ENCODE measurements around the gene ADAMTS2.
A peak's percentile ranks its signal among the peaks of the same experiment; 100 is the strongest.

ADAMTS2 gene

GRCh38 chr5:179345433-179346321 lies at the start of gene ADAMTS2:
Gene ADAMTS2 (minus strand): TSS chr5:179345461. CDS start chr5:179345328, 133 bp downstream.
- H3K36me3 ChIP-seq (ENCODE audit: control insufficient read depth, insufficient read depth, low read length): no peaks in the 10 kb centered on the region
- no peaks in the 10 kb centered on the region for H3K4me1 ChIP-seq (ENCODE audit: control insufficient read depth, insufficient read depth, low read length)
- H3K27me3 ChIP-seq (ENCODE audit: control insufficient read depth, insufficient read depth, low read length): peaks cover 46% of the 10 kb centered on the region
- no peak within 1 kb of the TSS for H3K4me3 ChIP-seq (ENCODE audit: low read length)
- H3K9me3 ChIP-seq (ENCODE audit: control insufficient read depth, low read length): no peaks in the 10 kb centered on the region
- peak within 1 kb of the TSS; percentile 15 for H3K9ac ChIP-seq (ENCODE audit: low read length)

GRCh38 chr5:179393078-179393477 lies 47.8 kb upstream of the ADAMTS2 start:
- Histone ChIP-seq H3K9me3 (ENCODE audit: control insufficient read depth, low read length) (no peaks in the 10 kb centered on the region), H3K4me1 (ENCODE audit: control insufficient read depth, insufficient read depth, low read length) (no peaks in the 10 kb centered on the region), H3K4me3 (ENCODE audit: low read length) (no peak overlapping the region), H3K27me3 (ENCODE audit: control insufficient read depth, insufficient read depth, low read length) (no peaks in the 10 kb centered on the region), H3K9ac (ENCODE audit: low read length) (no peak overlapping the region), H3K36me3 (ENCODE audit: control insufficient read depth, insufficient read depth, low read length) (no peaks in the 10 kb centered on the region)

DNA sequence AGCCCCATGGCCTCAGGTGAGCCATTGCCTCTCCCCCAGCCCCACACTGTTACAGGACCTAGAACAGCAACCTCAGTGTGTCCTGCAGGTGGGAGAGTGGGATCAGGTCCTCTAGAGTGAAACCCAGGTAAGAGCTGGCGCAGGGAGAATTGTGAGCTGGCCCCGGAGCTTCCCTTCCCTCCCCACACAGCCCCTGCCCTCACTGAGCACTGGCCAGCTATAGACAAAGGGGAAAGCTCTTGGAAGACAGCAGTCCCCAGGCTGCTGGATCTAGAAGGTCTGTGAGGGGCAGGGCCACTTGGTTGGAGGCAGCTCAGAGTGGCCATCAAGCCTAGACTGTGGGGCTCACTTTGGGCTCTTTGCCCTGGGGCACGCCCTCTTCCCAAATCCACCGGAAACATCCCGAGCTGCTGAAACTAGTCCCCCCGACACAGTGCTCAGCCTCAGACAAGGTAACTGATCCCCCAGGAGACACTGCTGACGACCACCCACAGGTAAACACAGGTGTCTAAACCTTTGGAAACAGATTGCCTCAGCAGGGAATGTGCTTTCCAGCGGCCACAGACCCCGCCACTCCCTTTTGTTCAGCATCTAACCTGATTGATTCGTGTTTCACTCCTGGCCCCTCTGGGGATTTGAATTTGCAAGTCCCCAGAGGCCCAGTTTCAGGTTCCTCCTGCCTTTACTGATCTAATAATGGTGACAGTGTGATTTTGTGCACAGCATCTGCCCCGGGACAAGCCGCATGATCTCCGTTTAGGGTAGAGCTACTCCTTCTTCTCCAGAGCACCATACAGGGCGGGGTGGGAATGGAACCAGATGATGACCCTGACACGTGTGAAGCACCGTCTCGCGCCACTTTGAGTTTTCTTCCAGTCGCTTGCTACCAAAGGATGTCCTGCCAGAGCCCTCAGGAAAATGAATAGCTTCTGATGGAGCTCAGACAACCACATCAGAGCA lies 42.2 kb upstream of the ADAMTS2 start:
- Histone ChIP-seq H3K9ac (ENCODE audit: low read length) (no peak overlapping the region), H3K4me1 (ENCODE audit: control insufficient read depth, insufficient read depth, low read length) (no peaks in the 10 kb centered on the region), H3K36me3 (ENCODE audit: control insufficient read depth, insufficient read depth, low read length) (no peaks in the 10 kb centered on the region), H3K27me3 (ENCODE audit: control insufficient read depth, insufficient read depth, low read length) (peaks cover 6% of the 10 kb centered on the region), H3K9me3 (ENCODE audit: control insufficient read depth, low read length) (no peaks in the 10 kb centered on the region), H3K4me3 (ENCODE audit: low read length) (no peak overlapping the region)

DNA sequence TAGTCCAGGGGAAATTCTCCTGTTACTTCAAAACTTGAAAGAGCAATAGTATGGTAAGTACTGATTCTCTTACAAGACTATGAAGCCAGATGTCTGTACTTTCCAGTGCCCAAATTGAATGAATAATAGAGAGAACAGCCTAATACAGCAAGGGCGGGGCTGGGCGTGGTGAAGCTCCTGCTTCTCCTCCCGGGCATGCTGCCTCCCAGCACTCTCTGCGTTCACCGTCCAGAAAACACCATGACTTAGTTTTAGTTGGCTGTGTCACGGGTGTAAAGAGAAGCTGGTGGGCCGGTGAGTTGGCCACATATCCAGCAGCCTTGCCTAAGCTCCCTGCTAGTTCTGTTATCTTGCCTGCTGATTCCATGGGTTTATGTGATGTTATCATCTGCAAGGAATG lies 40.7 kb upstream of the ADAMTS2 start:
- Histone ChIP-seq H3K4me1 (ENCODE audit: control insufficient read depth, insufficient read depth, low read length) (no peaks in the 10 kb centered on the region), H3K36me3 (ENCODE audit: control insufficient read depth, insufficient read depth, low read length) (no peaks in the 10 kb centered on the region), H3K9ac (ENCODE audit: low read length) (no peak overlapping the region), H3K27me3 (ENCODE audit: control insufficient read depth, insufficient read depth, low read length) (peaks cover 6% of the 10 kb centered on the region), H3K4me3 (ENCODE audit: low read length) (no peak overlapping the region), H3K9me3 (ENCODE audit: control insufficient read depth, low read length) (no peaks in the 10 kb centered on the region)

DNA sequence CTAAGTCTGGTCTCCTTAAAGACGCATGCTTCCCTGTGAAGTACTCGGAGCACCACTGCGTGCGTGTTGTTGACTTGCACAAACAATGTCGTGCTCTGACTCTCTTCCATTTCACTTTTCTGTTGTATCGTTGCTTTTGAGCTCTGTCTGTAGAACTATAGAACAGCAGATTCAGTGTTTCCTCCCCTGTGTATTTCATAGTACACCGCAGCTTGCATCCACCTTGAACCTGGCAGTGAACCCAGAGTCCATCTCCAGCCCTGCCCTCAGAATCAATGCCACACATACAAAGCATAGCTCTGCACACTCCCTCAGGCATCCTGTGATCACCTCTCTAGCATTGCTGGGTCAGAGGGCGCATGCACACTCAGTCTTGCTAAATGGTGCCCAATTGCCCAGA lies 37.2 kb upstream of the ADAMTS2 start:
- Histone ChIP-seq H3K4me1 (ENCODE audit: control insufficient read depth, insufficient read depth, low read length) (no peaks in the 10 kb centered on the region), H3K27me3 (ENCODE audit: control insufficient read depth, insufficient read depth, low read length) (peaks cover 5% of the 10 kb centered on the region), H3K36me3 (ENCODE audit: control insufficient read depth, insufficient read depth, low read length) (no peaks in the 10 kb centered on the region), H3K9ac (ENCODE audit: low read length) (no peak overlapping the region), H3K9me3 (ENCODE audit: control insufficient read depth, low read length) (no peaks in the 10 kb centered on the region), H3K4me3 (ENCODE audit: low read length) (no peak overlapping the region)

DNA sequence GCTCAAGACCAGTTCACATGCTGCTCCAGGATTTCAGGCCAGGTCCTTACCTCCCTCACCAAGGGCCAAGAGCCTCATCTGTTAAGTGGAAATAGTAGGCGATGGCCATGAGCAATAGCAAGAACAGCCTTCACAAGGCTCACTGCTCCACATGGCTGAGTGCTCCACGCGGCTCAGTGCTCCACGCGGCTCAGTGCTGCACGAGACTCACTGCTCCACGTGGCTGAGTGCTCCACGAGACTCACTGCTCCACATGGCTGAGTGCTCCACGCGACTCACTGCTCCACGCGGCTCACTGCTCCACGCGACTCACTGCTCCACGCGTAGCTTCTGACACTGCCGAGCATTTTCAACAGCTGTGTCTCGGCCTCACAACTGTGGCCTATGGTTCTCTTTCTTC lies 36.4 kb upstream of the ADAMTS2 start:
- H3K4me1 ChIP-seq (ENCODE audit: control insufficient read depth, insufficient read depth, low read length): no peaks in the 10 kb centered on the region
- H3K4me3 ChIP-seq (ENCODE audit: low read length): no peak overlapping the region
- H3K27me3 ChIP-seq (ENCODE audit: control insufficient read depth, insufficient read depth, low read length): no peaks in the 10 kb centered on the region
- no peak overlapping the region for H3K9ac ChIP-seq (ENCODE audit: low read length)
- H3K36me3 ChIP-seq (ENCODE audit: control insufficient read depth, insufficient read depth, low read length): no peaks in the 10 kb centered on the region
- H3K9me3 ChIP-seq (ENCODE audit: control insufficient read depth, low read length): no peaks in the 10 kb centered on the region

DNA sequence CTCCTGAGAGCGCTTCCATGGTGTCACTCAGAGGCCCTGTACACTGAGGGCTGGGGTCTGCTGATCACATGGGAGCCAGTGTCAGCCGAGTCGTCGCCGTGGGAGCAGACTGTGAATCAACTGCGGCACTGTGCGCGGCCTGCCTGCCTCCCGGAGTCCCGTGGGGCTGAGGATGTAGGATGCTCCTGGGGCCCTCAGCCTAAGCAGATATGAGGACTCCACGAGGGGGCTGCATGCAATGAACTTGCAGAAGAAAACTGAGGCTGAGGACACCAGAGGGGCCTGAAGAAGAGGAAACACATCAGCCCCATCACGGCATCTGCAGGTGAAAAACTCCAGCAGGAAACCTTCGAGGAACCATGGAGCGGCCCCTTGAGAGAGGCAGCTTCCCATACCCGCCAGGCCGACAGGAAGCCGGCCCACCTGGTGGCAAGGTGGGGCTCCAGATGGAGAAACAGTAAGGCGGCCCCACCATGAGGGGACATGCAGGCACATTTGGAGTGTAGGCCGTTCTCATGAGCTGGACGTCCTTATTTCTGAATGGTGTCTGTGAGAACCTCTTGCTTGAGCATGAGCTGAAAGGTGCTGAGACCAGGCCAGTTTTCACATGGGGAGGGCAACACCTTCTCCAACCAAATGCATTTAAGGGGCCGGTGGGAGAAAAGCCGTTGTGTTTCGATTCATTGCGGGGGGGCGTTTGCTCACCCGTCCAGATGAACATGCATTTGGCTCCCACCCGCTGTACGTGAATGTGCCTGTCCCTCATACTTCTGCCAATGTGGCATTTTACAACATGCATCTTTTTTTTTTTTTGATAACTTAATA lies 35.2 kb upstream of the ADAMTS2 start:
- Histone ChIP-seq H3K36me3 (ENCODE audit: control insufficient read depth, insufficient read depth, low read length) (no peaks in the 10 kb centered on the region), H3K27me3 (ENCODE audit: control insufficient read depth, insufficient read depth, low read length) (no peaks in the 10 kb centered on the region), H3K9me3 (ENCODE audit: control insufficient read depth, low read length) (no peaks in the 10 kb centered on the region), H3K4me1 (ENCODE audit: control insufficient read depth, insufficient read depth, low read length) (no peaks in the 10 kb centered on the region), H3K4me3 (ENCODE audit: low read length) (no peak overlapping the region), H3K9ac (ENCODE audit: low read length) (no peak overlapping the region)

GRCh38 chr5:179379321-179379890 lies 34.1 kb upstream of the ADAMTS2 start:
- H3K27me3 ChIP-seq (ENCODE audit: control insufficient read depth, insufficient read depth, low read length): no peaks in the 10 kb centered on the region
- H3K9ac ChIP-seq (ENCODE audit: low read length): no peak overlapping the region
- H3K4me1 ChIP-seq (ENCODE audit: control insufficient read depth, insufficient read depth, low read length): no peaks in the 10 kb centered on the region
- no peaks in the 10 kb centered on the region for H3K36me3 ChIP-seq (ENCODE audit: control insufficient read depth, insufficient read depth, low read length)
- H3K4me3 ChIP-seq (ENCODE audit: low read length): no peak overlapping the region
- H3K9me3 ChIP-seq (ENCODE audit: control insufficient read depth, low read length): no peaks in the 10 kb centered on the region

DNA sequence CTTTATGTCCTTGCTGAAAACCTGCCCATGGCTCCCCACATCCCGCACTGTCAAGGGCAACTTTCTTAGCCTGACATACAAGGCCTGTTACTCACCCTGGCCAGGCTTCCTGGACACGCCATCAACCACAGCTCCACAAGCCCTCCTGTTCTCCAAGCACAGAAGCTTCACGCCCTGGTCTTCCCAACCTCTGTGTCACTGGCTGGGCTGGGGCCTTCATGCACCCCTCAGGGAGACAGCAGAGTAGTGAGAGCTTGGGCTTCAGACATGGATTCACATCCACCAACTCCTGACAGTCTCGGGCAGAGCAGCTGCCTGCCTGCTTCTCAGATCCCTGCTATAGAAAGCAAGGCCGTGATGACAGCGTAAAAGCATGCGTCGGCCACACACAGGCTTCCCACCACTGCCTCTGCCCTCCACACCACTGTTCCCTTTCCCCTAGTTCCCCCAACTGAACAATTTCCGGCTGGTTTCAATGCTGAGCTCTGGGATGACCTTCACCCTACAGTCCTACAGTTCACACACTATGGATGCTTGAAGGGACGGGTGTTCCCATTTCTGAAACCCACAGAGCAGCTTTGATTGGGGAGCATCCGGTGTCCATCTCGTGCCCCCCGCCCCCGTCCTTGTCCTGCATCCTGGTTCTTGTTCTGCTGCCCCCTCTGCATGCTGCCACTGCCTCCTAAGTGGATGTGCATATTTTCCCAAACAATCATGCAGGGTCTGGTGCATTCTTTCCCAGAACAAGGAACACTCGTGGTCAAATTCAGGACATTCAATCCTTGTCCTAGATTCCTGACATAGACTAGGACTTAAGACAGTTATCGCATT lies 33.4 kb upstream of the ADAMTS2 start:
- Histone ChIP-seq H3K27me3 (ENCODE audit: control insufficient read depth, insufficient read depth, low read length) (no peaks in the 10 kb centered on the region), H3K4me1 (ENCODE audit: control insufficient read depth, insufficient read depth, low read length) (no peaks in the 10 kb centered on the region), H3K4me3 (ENCODE audit: low read length) (no peak overlapping the region), H3K36me3 (ENCODE audit: control insufficient read depth, insufficient read depth, low read length) (no peaks in the 10 kb centered on the region), H3K9me3 (ENCODE audit: control insufficient read depth, low read length) (no peaks in the 10 kb centered on the region), H3K9ac (ENCODE audit: low read length) (no peak overlapping the region)

GRCh38 chr5:179378116-179378440 lies 32.8 kb upstream of the ADAMTS2 start:
- H3K27me3 ChIP-seq (ENCODE audit: control insufficient read depth, insufficient read depth, low read length): no peaks in the 10 kb centered on the region
- no peaks in the 10 kb centered on the region for H3K9me3 ChIP-seq (ENCODE audit: control insufficient read depth, low read length)
- no peak overlapping the region for H3K4me3 ChIP-seq (ENCODE audit: low read length)
- no peaks in the 10 kb centered on the region for H3K36me3 ChIP-seq (ENCODE audit: control insufficient read depth, insufficient read depth, low read length)
- no peaks in the 10 kb centered on the region for H3K4me1 ChIP-seq (ENCODE audit: control insufficient read depth, insufficient read depth, low read length)
- H3K9ac ChIP-seq (ENCODE audit: low read length): no peak overlapping the region
